HL-60 (cell line): ENCODE data around the gene SH3BP5L.

Source experiments
- POLR2AphosphoS5 ChIP-seq: IDR thresholded peaks from 2 replicates; pipeline ENCODE4 v1.6.1; 2012; ENCODE audit warnings: low read depth
- REST ChIP-seq: IDR thresholded peaks from 2 replicates; pipeline ENCODE4 v1.6.1; 2012; ENCODE audit warnings: low read depth; ENCODE audit not compliant: insufficient replicate concordance
- TF ChIP-seq, protein P1 (sequence below): IDR thresholded peaks from one replicate; pipeline ENCODE4 v1.5.1; 2011; ENCODE audit warnings: low read length, control low read depth, inconsistent platforms; ENCODE audit not compliant: insufficient read depth

DNA sequence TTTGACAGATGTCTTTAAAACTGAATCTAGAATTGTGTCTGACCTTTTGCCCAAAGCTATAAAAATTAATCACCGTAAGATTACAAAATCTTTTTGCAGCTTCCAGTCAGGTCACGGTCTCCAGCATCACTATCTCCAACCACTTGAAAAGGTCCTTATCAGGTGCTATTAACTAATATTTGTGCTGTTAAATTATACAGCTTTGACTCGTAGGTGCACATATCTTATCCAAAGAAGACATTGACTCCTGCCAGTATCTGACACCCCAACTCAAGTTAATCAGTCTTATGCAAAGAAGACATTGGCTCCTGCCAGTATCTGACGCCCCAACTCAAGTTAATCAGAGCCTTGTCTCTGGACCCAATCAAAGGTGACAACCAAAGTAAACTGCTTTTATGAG is 50.3 kb downstream of the SH3BP5L start:
- TF ChIP-seq, protein P1, sequence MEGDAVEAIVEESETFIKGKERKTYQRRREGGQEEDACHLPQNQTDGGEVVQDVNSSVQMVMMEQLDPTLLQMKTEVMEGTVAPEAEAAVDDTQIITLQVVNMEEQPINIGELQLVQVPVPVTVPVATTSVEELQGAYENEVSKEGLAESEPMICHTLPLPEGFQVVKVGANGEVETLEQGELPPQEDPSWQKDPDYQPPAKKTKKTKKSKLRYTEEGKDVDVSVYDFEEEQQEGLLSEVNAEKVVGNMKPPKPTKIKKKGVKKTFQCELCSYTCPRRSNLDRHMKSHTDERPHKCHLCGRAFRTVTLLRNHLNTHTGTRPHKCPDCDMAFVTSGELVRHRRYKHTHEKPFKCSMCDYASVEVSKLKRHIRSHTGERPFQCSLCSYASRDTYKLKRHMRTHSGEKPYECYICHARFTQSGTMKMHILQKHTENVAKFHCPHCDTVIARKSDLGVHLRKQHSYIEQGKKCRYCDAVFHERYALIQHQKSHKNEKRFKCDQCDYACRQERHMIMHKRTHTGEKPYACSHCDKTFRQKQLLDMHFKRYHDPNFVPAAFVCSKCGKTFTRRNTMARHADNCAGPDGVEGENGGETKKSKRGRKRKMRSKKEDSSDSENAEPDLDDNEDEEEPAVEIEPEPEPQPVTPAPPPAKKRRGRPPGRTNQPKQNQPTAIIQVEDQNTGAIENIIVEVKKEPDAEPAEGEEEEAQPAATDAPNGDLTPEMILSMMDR: no peak
- TF ChIP-seq POLR2AphosphoS5 (no peak), REST (no peak)
